AG09309 (cell line): ENCODE results near the gene SNX24.
A peak's percentile ranks its signal among the peaks of the same experiment; 100 is the strongest.

Source experiments
- DNase-seq: peaks from one replicate; pipeline ENCODE4 v3.0.0-alpha.2; 2010; ENCODE audit warnings: low read depth
- H3K4me3 ChIP-seq: 2 replicates; pipeline ENCODE4 v1.5.1; 2011; ENCODE audit warnings: mild to moderate bottlenecking, low read depth, low read length, moderate library complexity; ENCODE audit not compliant: control insufficient read depth
- TF ChIP-seq, protein P1 (sequence below): IDR thresholded peaks from 2 replicates; pipeline ENCODE4 v1.5.1; 2011; ENCODE audit warnings: mild to moderate bottlenecking, low read depth, low read length, inconsistent platforms; ENCODE audit not compliant: insufficient read depth, control insufficient read depth; ENCODE audit errors: missing control alignments

SNX24 gene

DNA sequence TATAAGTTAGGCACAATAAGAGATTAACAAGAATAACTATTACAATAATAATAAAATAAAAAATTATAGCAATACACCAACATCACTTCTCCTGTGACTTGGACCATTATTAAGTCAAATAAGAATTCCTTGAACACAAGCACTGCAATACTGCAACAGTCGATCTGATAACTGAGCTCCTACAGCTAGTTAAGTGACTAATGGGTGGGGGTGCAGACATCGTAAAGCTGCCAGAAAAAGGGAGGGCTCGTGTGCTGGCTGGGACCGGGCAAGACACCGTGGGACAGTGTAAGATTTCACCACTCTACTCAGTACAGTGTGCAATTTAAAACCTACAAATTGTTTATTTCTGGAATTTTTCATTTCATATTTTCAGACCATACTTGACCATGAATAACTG, 78.8 kb downstream of the SNX24 start:
- no peak overlapping the region for H3K4me3 ChIP-seq
- DNase-seq = peak; percentile 28
- TF ChIP-seq, protein P1, sequence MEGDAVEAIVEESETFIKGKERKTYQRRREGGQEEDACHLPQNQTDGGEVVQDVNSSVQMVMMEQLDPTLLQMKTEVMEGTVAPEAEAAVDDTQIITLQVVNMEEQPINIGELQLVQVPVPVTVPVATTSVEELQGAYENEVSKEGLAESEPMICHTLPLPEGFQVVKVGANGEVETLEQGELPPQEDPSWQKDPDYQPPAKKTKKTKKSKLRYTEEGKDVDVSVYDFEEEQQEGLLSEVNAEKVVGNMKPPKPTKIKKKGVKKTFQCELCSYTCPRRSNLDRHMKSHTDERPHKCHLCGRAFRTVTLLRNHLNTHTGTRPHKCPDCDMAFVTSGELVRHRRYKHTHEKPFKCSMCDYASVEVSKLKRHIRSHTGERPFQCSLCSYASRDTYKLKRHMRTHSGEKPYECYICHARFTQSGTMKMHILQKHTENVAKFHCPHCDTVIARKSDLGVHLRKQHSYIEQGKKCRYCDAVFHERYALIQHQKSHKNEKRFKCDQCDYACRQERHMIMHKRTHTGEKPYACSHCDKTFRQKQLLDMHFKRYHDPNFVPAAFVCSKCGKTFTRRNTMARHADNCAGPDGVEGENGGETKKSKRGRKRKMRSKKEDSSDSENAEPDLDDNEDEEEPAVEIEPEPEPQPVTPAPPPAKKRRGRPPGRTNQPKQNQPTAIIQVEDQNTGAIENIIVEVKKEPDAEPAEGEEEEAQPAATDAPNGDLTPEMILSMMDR = no peak

- TF ChIP-seq, protein P1 = no peak
- no peak overlapping the region for H3K4me3 ChIP-seq
- DNase-seq = no peak
These were observed 79.4 kb downstream of the SNX24 start for GRCh38 chr5:122924719-122925395.

DNA sequence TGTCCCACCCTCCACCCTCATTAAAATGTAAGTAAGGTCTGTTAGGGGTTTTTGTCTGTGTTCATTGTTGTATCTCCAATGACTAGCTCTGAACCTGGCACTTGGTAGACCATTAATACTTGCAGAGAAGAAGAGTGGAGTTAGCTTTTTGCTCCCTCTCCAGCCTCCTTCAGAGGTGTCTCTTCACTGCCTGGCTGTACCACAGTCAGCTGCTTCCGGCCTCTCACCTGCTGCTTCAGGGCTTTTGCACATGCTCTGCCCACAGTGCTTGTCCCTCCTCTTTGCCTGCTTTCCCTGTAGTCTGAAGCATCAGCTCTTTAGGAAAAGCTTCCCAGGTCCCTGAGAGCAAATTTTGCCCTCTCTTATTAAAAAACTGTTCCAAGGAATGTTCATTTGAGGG, 83.6 kb downstream of the SNX24 start:
- DNase-seq = no peak
- H3K4me3 ChIP-seq = no peak overlapping the region
- TF ChIP-seq, protein P1 = no peak

DNA sequence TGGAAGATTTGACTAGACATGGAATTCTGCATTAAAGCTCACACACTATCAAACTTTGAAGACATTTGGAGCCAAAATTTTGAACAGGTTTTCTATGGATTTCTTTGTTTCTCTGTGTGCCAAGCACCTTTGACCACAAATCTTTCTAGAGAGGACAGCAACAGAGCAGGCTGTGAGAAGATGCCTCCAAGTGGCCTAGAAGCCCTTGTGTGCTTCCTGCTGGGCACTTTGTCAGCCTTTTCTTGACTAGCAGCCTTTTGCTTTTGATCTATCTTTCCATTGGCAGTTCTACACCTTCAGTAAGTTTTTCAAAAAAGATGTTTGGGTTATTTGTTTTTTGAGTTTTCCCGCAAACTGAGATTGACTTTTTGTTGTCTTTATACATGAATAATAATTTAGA, 84.6 kb downstream of the SNX24 start:
- no peak for DNase-seq
- no peak overlapping the region for H3K4me3 ChIP-seq
- TF ChIP-seq, protein P1 = no peak

DNA sequence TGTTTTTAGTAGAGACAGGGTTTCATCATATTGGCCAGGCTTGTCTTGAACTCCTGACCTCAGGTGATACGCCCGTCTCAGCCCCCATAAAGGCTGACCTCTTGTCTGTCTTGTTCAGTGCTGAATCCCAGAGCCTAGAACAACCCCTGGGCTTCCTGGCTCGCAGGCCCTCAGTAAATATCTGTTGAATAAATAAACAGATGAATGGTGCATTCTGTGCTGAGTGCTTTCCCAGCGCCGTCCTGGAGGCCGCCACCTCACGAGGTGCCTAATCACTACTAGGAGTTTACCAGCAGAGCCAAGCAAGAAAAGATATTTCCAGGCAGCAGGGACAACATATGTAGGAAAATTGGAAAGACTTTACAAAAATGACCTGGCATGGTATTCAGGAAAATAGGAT, 88.5 kb downstream of the SNX24 start:
- TF ChIP-seq, protein P1 = no peak
- no peak overlapping the region for H3K4me3 ChIP-seq
- DNase-seq = no peak

DNA sequence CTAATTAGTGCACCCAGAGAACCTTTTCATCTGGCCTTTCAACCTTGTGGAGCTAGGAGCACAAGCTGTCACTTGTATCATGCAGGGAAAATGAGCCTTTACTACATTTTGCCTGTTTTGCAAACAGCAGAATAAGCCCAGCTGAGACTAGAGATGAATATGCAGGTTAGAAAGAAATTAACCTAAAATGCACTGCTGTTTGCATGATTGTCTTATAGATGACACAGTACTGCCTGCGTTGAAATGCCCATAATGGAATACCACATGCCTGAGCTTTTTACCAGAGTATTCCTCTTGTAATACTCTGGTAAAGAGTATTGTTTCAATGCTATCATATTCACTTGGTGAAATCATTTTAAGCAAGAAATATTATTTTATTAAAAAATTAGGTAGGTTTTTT, 90.7 kb downstream of the SNX24 start:
- TF ChIP-seq, protein P1 = no peak
- DNase-seq = no peak
- no peak overlapping the region for H3K4me3 ChIP-seq
